ENCODE data around the gene OR2V2.

- TF ChIP-seq CTCF (IDR thresholded peaks at IDR 0.05): no peak
- no peak for TF ChIP-seq POLR2AphosphoS5 (IDR thresholded peaks at IDR 0.05)
Measured at GRCh38 chr5:181120761-181121160, 26.6 kb upstream of the OR2V2 start.
